Thyroid gland (tissue), 4 donors: ENCODE measurements around the gene PPP1R15B. TPM values are rescaled to one million over a fixed set of nuclear protein-coding genes. Genes with fewer than 3 reads are reported as not detected.
A peak's percentile ranks its signal among the peaks of the same experiment; 100 is the strongest.
"Not testable (repeated sequence)": the region's sequence is repeated elsewhere in the genome, so short reads cannot be mapped to it uniquely, and the experiment has no call there.

Experiments used
- DNase-seq, 2 donors: peaks; one replicate each; pipeline ENCODE4 v3.0.0-alpha.2; 2019
- H3K27ac ChIP-seq, 3 donors: fragments of 200-600 bp; sonication (generic); 1 replicate in 2 of 3; 2 replicates in 1 of 3; pipeline ENCODE4 v1.5.1; 2016 to 2019; ENCODE audit warnings: mild to moderate bottlenecking in 1 of 3, moderate library complexity in 1 of 3
- H3K27me3 ChIP-seq: fragments of 200-600 bp; sonication (generic); one replicate; pipeline ENCODE4 v1.5.1; 2019
- H3K36me3 ChIP-seq, 2 donors: fragments of 200-600 bp; sonication (generic); one replicate each; pipeline ENCODE4 v1.5.1; 2016 to 2019
- H3K4me1 ChIP-seq, 2 donors: fragments of 200-600 bp; sonication (generic); one replicate each; pipeline ENCODE4 v1.5.1; 2017 to 2019
- H3K4me3 ChIP-seq, 3 donors: fragments of 200-600 bp; sonication (generic); replicated peaks in 1 of 3; 1 replicate in 2 of 3; 2 replicates in 1 of 3; pipeline ENCODE4 v1.5.1; 2016; ENCODE audit warnings: mild to moderate bottlenecking in 1 of 3
- H3K9me3 ChIP-seq: fragments of 200-600 bp; sonication (generic); one replicate; pipeline ENCODE4 v1.5.1; 2017
- CTCF ChIP-seq, 6 experiments: fragments of 200-600 bp in 3 of 6; fragments of 450-650 bp in 3 of 6; sonication (generic) in 3 of 6; IDR thresholded peaks; one replicate each; pipeline ENCODE4 v1.5.1; 2016 to 2019; ENCODE audit warnings: antibody characterized with exemption in 6 of 6, mild to moderate bottlenecking in 2 of 6, inconsistent platforms in 1 of 6, moderate library complexity in 1 of 6
- POLR2A ChIP-seq, 2 donors: fragments of 450-650 bp; IDR thresholded peaks; one replicate each; pipeline ENCODE4 v1.6.1; 2017; ENCODE audit warnings: antibody characterized with exemption in 2 of 2, mild to moderate bottlenecking in 2 of 2, moderate library complexity in 1 of 2
- WGBS, 2 donors: methylation state at CpG; one replicate each; pipeline ENCODE4 v1.1.5; 2017; 5-methylcytosine and 5-hydroxymethylcytosine counted together
- intact Hi-C: fragments of 100-400 bp; cut with DNase I; formaldehyde crosslinking; loops from one replicate; pipeline ENCODE4 v1.15.1; 2023
- total RNA-seq, 4 donors: library from RNA; depleted of rRNA; stranded (reverse); fragments of >200 nt; gene quantifications; one replicate each; pipeline ENCODE4 v1.2.3, GENCODE V29; 2016

PPP1R15B gene
- total RNA-seq, 4 donors from 2014 or later = 63.0 to 89.8 (median 66.2) TPM

GRCh38 chr1:204426971-204427701, 15.5 kb upstream of the PPP1R15B start:
- Histone ChIP-seq H3K4me1 (peaks cover 0 to 4% of the 10 kb centered on the region in 2 donors), H3K27me3 (no peaks in the 10 kb centered on the region), H3K9me3 (no peaks in the 10 kb centered on the region), H3K36me3 (peaks cover 9 to 10% of the 10 kb centered on the region in 2 donors), H3K4me3 (no peak overlapping the region), H3K27ac (no peak overlapping the region)
- intact Hi-C loops = no loop called here
- TF ChIP-seq POLR2A (IDR thresholded peaks at IDR 0.05) = no peak
- no peak for TF ChIP-seq CTCF (IDR thresholded peaks at IDR 0.05)
- 93% methylated on average over 9 of the region's 9 CpGs for WGBS, 2 donors
- no peak for DNase-seq

GRCh38 chr1:204426474-204426873, 14.9 kb upstream of the PPP1R15B start:
- Histone ChIP-seq H3K4me3 (no peak overlapping the region), H3K36me3 (peaks cover 9 to 10% of the 10 kb centered on the region in 2 donors), H3K9me3 (no peaks in the 10 kb centered on the region), H3K27me3 (no peaks in the 10 kb centered on the region), H3K27ac (no peak overlapping the region), H3K4me1 (peaks cover 0 to 1% of the 10 kb centered on the region in 2 donors)
- TF ChIP-seq POLR2A (IDR thresholded peaks at IDR 0.05) = no peak
- TF ChIP-seq CTCF (IDR thresholded peaks at IDR 0.05) = no peak
- 96 to 97% methylated on average over 2 of the region's 2 CpGs for WGBS, 2 donors
- no peak for DNase-seq
- intact Hi-C loops = no loop called here

- no peak for TF ChIP-seq POLR2A (IDR thresholded peaks at IDR 0.05)
- no peak for TF ChIP-seq CTCF (IDR thresholded peaks at IDR 0.05)
- 89 to 92% methylated on average over 5 of the region's 5 CpGs for WGBS, 2 donors
- Histone ChIP-seq H3K4me3 (no peak overlapping the region), H3K27ac (no peak overlapping the region), H3K9me3 (no peaks in the 10 kb centered on the region), H3K27me3 (no peaks in the 10 kb centered on the region), H3K4me1 (no peaks in the 10 kb centered on the region), H3K36me3 (peaks cover 9 to 14% of the 10 kb centered on the region in 2 donors)
- intact Hi-C loops = no loop called here
- DNase-seq = no peak
Observed at GRCh38 chr1:204426035-204426436, 14.4 kb upstream of the PPP1R15B start.

GRCh38 chr1:204424621-204425020, 13.0 kb upstream of the PPP1R15B start:
- intact Hi-C loops = no loop called here
- no peak overlapping the region for H3K27ac ChIP-seq
- H3K36me3 ChIP-seq = peaks cover 9 to 14% of the 10 kb centered on the region in 2 donors
- 89 to 96% methylated on average over 7 to 10 of the region's 10 CpGs for WGBS, 2 donors
- H3K4me3 ChIP-seq = no peak overlapping the region
- TF ChIP-seq CTCF (IDR thresholded peaks at IDR 0.05) = no peak
- TF ChIP-seq POLR2A (IDR thresholded peaks at IDR 0.05) = no peak
- H3K4me1 ChIP-seq = no peaks in the 10 kb centered on the region
- H3K9me3 ChIP-seq = no peaks in the 10 kb centered on the region
- H3K27me3 ChIP-seq = no peaks in the 10 kb centered on the region
- DNase-seq = no peak

GRCh38 chr1:204422061-204422705, 10.6 kb upstream of the PPP1R15B start:
- H3K36me3 ChIP-seq = peaks cover 9 to 14% of the 10 kb centered on the region in 2 donors
- DNase-seq, H3K9me3 ChIP-seq, intact Hi-C loops, H3K4me3 ChIP-seq, H3K27me3 ChIP-seq: not testable (repeated sequence)
- peaks cover 13 to 22% of the 10 kb centered on the region in 2 donors for H3K4me1 ChIP-seq
- WGBS, 2 donors = 93 to 96% methylated on average over 8 of the region's 8 CpGs
- H3K27ac ChIP-seq = peak overlapping the region; percentile 21 to 52 (median 51)
